ENCODE results near the gene GDA. TPM values are rescaled to one million over a fixed set of nuclear protein-coding genes. Genes with fewer than 3 reads are reported as not detected.

Gene GDA
- total RNA-seq, 4 donors from 2014 or later = 14.0 to 291 (median 273) TPM

DNA sequence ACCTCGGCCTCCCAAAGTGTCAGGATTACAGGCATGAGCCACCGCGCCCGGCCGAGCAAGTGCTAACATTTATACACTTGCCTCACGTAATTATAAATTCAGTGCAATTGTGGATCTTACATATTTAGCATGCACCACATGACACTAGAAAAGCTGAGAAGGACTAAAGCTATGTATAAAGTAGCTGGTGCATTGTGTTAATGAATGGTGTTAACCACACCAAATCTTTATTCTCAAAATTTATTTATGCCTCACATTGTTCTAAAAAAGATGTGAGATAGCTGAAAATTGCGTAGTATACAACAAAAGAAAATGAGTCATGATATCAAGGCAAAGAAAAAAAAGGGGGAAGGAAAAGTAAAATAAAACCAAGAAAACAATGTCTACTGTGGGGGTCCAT, 54.8 kb downstream of the GDA start:
- no peaks in the 10 kb centered on the region for H3K9me3 ChIP-seq
- no peak overlapping the region for H3K27ac ChIP-seq
- H3K4me3 ChIP-seq = no peak overlapping the region
- H3K27me3 ChIP-seq = no peaks in the 10 kb centered on the region
- no peaks in the 10 kb centered on the region for H3K4me1 ChIP-seq
- DNase-seq = no peak
- TF ChIP-seq, protein P1, sequence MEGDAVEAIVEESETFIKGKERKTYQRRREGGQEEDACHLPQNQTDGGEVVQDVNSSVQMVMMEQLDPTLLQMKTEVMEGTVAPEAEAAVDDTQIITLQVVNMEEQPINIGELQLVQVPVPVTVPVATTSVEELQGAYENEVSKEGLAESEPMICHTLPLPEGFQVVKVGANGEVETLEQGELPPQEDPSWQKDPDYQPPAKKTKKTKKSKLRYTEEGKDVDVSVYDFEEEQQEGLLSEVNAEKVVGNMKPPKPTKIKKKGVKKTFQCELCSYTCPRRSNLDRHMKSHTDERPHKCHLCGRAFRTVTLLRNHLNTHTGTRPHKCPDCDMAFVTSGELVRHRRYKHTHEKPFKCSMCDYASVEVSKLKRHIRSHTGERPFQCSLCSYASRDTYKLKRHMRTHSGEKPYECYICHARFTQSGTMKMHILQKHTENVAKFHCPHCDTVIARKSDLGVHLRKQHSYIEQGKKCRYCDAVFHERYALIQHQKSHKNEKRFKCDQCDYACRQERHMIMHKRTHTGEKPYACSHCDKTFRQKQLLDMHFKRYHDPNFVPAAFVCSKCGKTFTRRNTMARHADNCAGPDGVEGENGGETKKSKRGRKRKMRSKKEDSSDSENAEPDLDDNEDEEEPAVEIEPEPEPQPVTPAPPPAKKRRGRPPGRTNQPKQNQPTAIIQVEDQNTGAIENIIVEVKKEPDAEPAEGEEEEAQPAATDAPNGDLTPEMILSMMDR (IDR thresholded peaks at IDR 0.05) = no peak
- no peak for TF ChIP-seq POLR2A (IDR thresholded peaks at IDR 0.05)
- peaks cover 0 to 23% (median 0%) of the 10 kb centered on the region in 3 donors for H3K36me3 ChIP-seq

GRCh38 chr9:72205513-72205912, 56.3 kb downstream of the GDA start:
- TF ChIP-seq, protein P1 (IDR thresholded peaks at IDR 0.05) = no peak
- TF ChIP-seq POLR2A (IDR thresholded peaks at IDR 0.05) = no peak
- Histone ChIP-seq H3K27ac (no peak overlapping the region), H3K36me3 (peaks cover 0 to 32% (median 0%) of the 10 kb centered on the region in 3 donors), H3K4me3 (no peak overlapping the region), H3K9me3 (no peaks in the 10 kb centered on the region), H3K4me1 (no peaks in the 10 kb centered on the region), H3K27me3 (no peaks in the 10 kb centered on the region)
- DNase-seq = no peak

DNA sequence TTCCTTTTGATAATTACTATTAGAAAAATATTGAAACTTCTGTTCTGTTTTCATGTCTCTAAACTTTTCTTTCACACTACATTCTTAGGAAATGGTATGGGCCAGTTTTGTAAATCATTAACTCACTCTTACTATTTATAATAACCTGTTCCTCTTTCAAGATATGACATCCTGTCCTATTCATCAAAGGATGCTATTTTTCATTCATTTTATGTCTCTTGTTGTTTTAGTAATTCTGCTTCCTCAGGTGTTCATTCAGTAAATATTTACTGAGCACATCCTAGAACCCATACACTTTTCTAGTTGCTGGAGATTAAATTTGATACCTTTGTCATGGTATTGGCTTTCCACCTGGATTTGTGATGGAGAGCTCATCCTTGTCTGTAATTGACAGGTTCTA, 58.0 kb downstream of the GDA start:
- Histone ChIP-seq H3K27ac (no peak overlapping the region), H3K36me3 (peaks cover 0 to 47% (median 0%) of the 10 kb centered on the region in 3 donors), H3K4me1 (no peaks in the 10 kb centered on the region), H3K9me3 (no peaks in the 10 kb centered on the region), H3K4me3 (no peak overlapping the region), H3K27me3 (no peaks in the 10 kb centered on the region)
- no peak for DNase-seq
- no peak for TF ChIP-seq POLR2A (IDR thresholded peaks at IDR 0.05)
- TF ChIP-seq, protein P1 (IDR thresholded peaks at IDR 0.05) = no peak

DNA sequence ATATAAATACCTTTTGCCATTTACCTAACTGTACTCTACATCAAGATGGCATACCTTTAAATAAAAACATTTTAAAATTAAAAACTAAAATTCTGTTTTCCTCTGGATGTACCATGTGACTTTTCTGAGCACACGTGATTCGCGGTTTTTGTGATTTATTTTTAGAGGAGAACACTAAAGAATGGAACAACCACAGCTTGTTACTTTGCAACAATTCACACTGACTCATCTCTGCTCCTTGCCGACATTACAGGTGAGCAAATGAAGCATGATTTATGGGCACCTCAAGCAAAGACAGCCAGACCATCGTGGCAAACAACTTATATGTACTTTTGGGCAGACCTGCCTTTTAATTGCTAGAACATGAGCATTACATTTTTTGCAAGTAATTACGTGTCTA, 61.3 kb downstream of the GDA start:
- Histone ChIP-seq H3K4me3 (no peak overlapping the region), H3K36me3 (peaks cover 0 to 53% (median under 1%) of the 10 kb centered on the region in 3 donors), H3K9me3 (no peaks in the 10 kb centered on the region), H3K27ac (no peak overlapping the region), H3K27me3 (no peaks in the 10 kb centered on the region), H3K4me1 (no peaks in the 10 kb centered on the region)
- TF ChIP-seq POLR2A (IDR thresholded peaks at IDR 0.05) = no peak
- TF ChIP-seq, protein P1 (IDR thresholded peaks at IDR 0.05) = no peak
- no peak for DNase-seq

- Histone ChIP-seq H3K36me3 (peaks cover 0 to 58% (median 3%) of the 10 kb centered on the region in 3 donors), H3K27me3 (no peaks in the 10 kb centered on the region), H3K4me1 (no peaks in the 10 kb centered on the region), H3K9me3 (no peaks in the 10 kb centered on the region), H3K27ac (no peak overlapping the region), H3K4me3 (no peak overlapping the region)
- no peak for DNase-seq
- TF ChIP-seq, protein P1 (IDR thresholded peaks at IDR 0.05) = no peak
- no peak for TF ChIP-seq POLR2A (IDR thresholded peaks at IDR 0.05)
These were observed 61.8 kb downstream of the GDA start for GRCh38 chr9:72211047-72211446.

DNA sequence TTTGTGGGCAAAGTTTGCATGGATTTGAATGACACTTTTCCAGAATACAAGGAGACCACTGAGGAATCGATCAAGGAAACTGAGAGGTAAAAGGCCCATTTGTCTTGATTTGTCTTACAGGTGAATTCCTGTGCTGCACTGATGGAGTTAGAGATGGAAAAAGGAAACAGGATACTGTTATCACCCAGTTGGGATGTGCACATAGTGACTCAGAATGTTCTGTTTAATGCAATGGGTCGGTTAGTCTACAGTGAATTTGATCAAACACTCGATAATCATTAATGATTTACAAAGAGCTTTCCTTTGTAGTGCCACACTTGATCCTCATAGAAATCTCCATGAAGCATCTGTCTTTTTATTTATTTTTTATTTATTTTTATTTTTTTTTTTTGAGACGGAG, 64.7 kb downstream of the GDA start:
- H3K27me3 ChIP-seq = no peaks in the 10 kb centered on the region
- no peak overlapping the region for H3K27ac ChIP-seq
- H3K4me1 ChIP-seq = no peaks in the 10 kb centered on the region
- TF ChIP-seq, protein P1 (IDR thresholded peaks at IDR 0.05) = no peak
- no peak for TF ChIP-seq POLR2A (IDR thresholded peaks at IDR 0.05)
- no peak overlapping the region for H3K4me3 ChIP-seq
- H3K36me3 ChIP-seq = peaks cover 0 to 71% (median 3%) of the 10 kb centered on the region in 3 donors
- H3K9me3 ChIP-seq = no peaks in the 10 kb centered on the region
- DNase-seq = no peak

Measured in Peyer's patch (tissue), 4 donors.